ENCODE measurements around the gene MED27. TPM values are rescaled to one million over a fixed set of nuclear protein-coding genes. Genes with fewer than 3 reads are reported as not detected.
A peak's percentile ranks its signal among the peaks of the same experiment; 100 is the strongest.
"Not testable (repeated sequence)": the region's sequence is repeated elsewhere in the genome, so short reads cannot be mapped to it uniquely, and the experiment has no call there.

The MED27 gene
- total RNA-seq, 1 donor from 2014 or later, result 34.5 TPM

- TF ChIP-seq CTCF (IDR thresholded peaks at IDR 0.05; ENCODE audit: insufficient read depth, low read length, poor library complexity, severe bottlenecking), result no peak
- no peaks in the 10 kb centered on the region for H3K27me3 ChIP-seq (ENCODE audit: control insufficient read depth, insufficient read depth, low read length)
- DNase-seq (ENCODE audit: low read depth), result no peak
- no peak overlapping the region for H3K4me3 ChIP-seq (ENCODE audit: low read depth, low read length)
- H3K36me3 ChIP-seq (ENCODE audit: control insufficient read depth, insufficient read depth, low read length), result no peaks in the 10 kb centered on the region
Observed at GRCh38 chr9:132011896-132012295, 67.8 kb downstream of the MED27 start.

- TF ChIP-seq CTCF (IDR thresholded peaks at IDR 0.05; ENCODE audit: insufficient read depth, low read length, poor library complexity, severe bottlenecking), result no peak
- H3K36me3 ChIP-seq (ENCODE audit: control insufficient read depth, insufficient read depth, low read length), result no peaks in the 10 kb centered on the region
- DNase-seq (ENCODE audit: low read depth), result no peak
Observed at GRCh38 chr9:132011309-132011708, 68.4 kb downstream of the MED27 start.

GRCh38 chr9:132010201-132010600 lies 69.5 kb downstream of the MED27 start:
- not testable (repeated sequence) for DNase-seq (ENCODE audit: low read depth); H3K4me3 ChIP-seq (ENCODE audit: low read depth, low read length); H3K36me3 ChIP-seq (ENCODE audit: control insufficient read depth, insufficient read depth, low read length); H3K27me3 ChIP-seq (ENCODE audit: control insufficient read depth, insufficient read depth, low read length)

More at GRCh38 chr9:132011309-132011708, 68.4 kb downstream of the MED27 start:
- Histone ChIP-seq H3K4me3 (ENCODE audit: low read depth, low read length) (no peak overlapping the region), H3K27me3 (ENCODE audit: control insufficient read depth, insufficient read depth, low read length) (no peaks in the 10 kb centered on the region)

- no peaks in the 10 kb centered on the region for H3K36me3 ChIP-seq (ENCODE audit: control insufficient read depth, insufficient read depth, low read length)
- no peaks in the 10 kb centered on the region for H3K27me3 ChIP-seq (ENCODE audit: control insufficient read depth, insufficient read depth, low read length)
- TF ChIP-seq CTCF (IDR thresholded peaks at IDR 0.05; ENCODE audit: insufficient read depth, low read length, poor library complexity, severe bottlenecking), result no peak
- no peak for DNase-seq (ENCODE audit: low read depth)
- H3K4me3 ChIP-seq (ENCODE audit: low read depth, low read length), result no peak overlapping the region
Observed at GRCh38 chr9:132008855-132009812, 70.5 kb downstream of the MED27 start.

- Histone ChIP-seq H3K27me3 (ENCODE audit: control insufficient read depth, insufficient read depth, low read length) (no peaks in the 10 kb centered on the region), H3K36me3 (ENCODE audit: control insufficient read depth, insufficient read depth, low read length) (no peaks in the 10 kb centered on the region), H3K4me3 (ENCODE audit: low read depth, low read length) (no peak overlapping the region)
- no peak for TF ChIP-seq CTCF (IDR thresholded peaks at IDR 0.05; ENCODE audit: insufficient read depth, low read length, poor library complexity, severe bottlenecking)
- peak; percentile 41 for DNase-seq (ENCODE audit: low read depth)
Observed at GRCh38 chr9:132008184-132008803, 71.4 kb downstream of the MED27 start.

GRCh38 chr9:132007371-132008025 lies 72.2 kb downstream of the MED27 start:
- Histone ChIP-seq H3K27me3 (ENCODE audit: control insufficient read depth, insufficient read depth, low read length) (no peaks in the 10 kb centered on the region), H3K36me3 (ENCODE audit: control insufficient read depth, insufficient read depth, low read length) (no peaks in the 10 kb centered on the region), H3K4me3 (ENCODE audit: low read depth, low read length) (no peak overlapping the region)
- DNase-seq (ENCODE audit: low read depth), result no peak
- no peak for TF ChIP-seq CTCF (IDR thresholded peaks at IDR 0.05; ENCODE audit: insufficient read depth, low read length, poor library complexity, severe bottlenecking)

Measured in kidney epithelial cell (primary cell).